Right cardiac atrium (tissue), 5 donors: ENCODE data around the gene AFAP1. TPM values are rescaled to one million over a fixed set of nuclear protein-coding genes. Genes with fewer than 3 reads are reported as not detected.

Experiments used
- ATAC-seq, 2 donors: fragments of 200-7000 bp; cut with Tn5 transposase; one replicate each; pipeline versions ENCODE4 v1.8.0 to v1.9.1; 2020; ENCODE audit warnings: moderate library complexity in 2 of 2, mild to moderate bottlenecking in 1 of 2
- DNase-seq, 3 donors: peaks; one replicate each; pipeline ENCODE4 v3.0.0-alpha.2; 2020
- H3K27ac ChIP-seq: one replicate; pipeline ENCODE4 v1.5.1; 2013; ENCODE audit warnings: mild to moderate bottlenecking, low read length, control low read depth, moderate library complexity
- H3K27me3 ChIP-seq: one replicate; pipeline ENCODE4 v1.6.1; 2013; ENCODE audit not compliant: control insufficient read depth, insufficient read depth
- H3K4me1 ChIP-seq: one replicate; pipeline ENCODE4 v1.6.1; 2013; ENCODE audit warnings: low read length; ENCODE audit not compliant: control insufficient read depth, insufficient read depth
- H3K4me3 ChIP-seq: one replicate; pipeline ENCODE4 v1.5.1; 2013; ENCODE audit warnings: low read length, control low read depth
- H3K9me3 ChIP-seq: one replicate; pipeline ENCODE4 v1.6.1; 2013; ENCODE audit warnings: low read length; ENCODE audit not compliant: control insufficient read depth
- WGBS: extraction: QIAGEN DNeasy Blood & Tissue Kit; methylation state at CpG from one replicate; pipeline ENCODE4 v1.1.7; 2013; 5-methylcytosine and 5-hydroxymethylcytosine counted together
- intact Hi-C, 4 donors: fragments of 100-400 bp; cut with DNase I; formaldehyde crosslinking; loops; one replicate each; pipeline versions ENCODE4 v1.11.0 to v1.14.0; 2022 to 2023
- polyA plus RNA-seq: library from polyadenylated mRNA; stranded (reverse); fragments of 200-250 nt; gene quantifications from one replicate; pipeline ENCODE4 v1.2.3, GENCODE V29; 2013
- total RNA-seq, 4 donors: library from RNA; stranded (reverse); fragmentation: NEBNext Ultra II Directional; extraction: Animal tissue kit (Norgen Biotek cat#: 25700); gene quantifications; one replicate each; pipeline ENCODE4 v1.2.1, GENCODE V29; 2021
- donor health status: healthy with polysubstance abuse.
- donor health status: DM: no; HTN: yes; CAD: no.
- donor health status: DM: no; HTN: no; CAD: no.
- donor health status: DM: no; HTN: yes; CAD: no; lungs with severe emphysema.
- donor health status: DM: yes; HTN: yes; CAD: no.

AFAP1 gene
- total and polyA plus RNA-seq, 5 donors, result 7.8 to 43.6 (median 25.4) TPM

DNA sequence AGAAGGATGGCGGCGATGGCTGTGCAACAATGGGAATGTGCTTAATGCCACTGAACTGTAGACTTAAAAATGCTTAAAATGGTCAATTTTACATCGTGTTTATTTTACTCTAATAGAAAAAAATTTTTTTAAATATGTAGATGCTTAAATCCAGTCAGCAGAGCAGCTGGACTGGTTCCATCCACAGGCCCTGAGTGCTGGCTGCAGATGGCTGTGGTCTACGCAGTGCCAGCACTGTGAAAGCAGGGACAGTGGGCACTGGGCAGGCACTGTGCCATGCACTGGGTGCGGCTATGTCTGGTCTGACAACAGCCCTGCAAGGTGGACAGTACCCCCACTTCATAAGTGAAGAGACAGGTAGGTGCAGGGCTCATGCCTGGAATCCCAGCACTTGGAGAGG, 175.2 kb downstream of the AFAP1 start:
- H3K4me3 ChIP-seq, result no peak overlapping the region
- no peak overlapping the region for H3K27ac ChIP-seq
- peak in 2 of 3 donors; percentile 43 to 46 for DNase-seq
- H3K27me3 ChIP-seq, result no peaks in the 10 kb centered on the region
- intact Hi-C loops, result loop anchor here in 3 of 4 donors (5.0 kb wide), 1 partner anchor 38 kb away; no protein-coding TSS in a partner anchor
- WGBS, result 90% methylated on average over 5 of the region's 5 CpGs
- ATAC-seq, result no peak
- H3K9me3 ChIP-seq, result no peaks in the 10 kb centered on the region
- H3K4me1 ChIP-seq, result no peaks in the 10 kb centered on the region

DNA sequence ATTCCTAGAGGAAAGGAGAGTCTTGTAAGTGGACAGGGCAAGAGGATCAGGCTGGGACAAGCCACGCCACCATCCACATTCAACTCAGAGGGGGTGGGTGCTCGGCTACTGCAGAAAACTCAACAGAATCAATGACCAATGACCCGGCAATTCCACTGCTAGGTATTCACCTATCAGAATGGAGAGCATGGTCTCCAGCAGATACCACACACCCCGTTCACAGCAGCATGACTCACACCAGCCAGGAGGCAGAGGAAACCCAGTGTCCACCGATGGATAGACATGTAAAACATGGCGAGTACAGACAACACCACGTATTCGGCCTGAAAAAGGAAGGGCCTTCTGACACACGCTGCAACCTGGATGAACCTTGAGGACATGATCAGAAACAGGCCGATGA, 175.9 kb downstream of the AFAP1 start:
- no peak for ATAC-seq
- intact Hi-C loops, result loop anchor here in 3 of 4 donors (5.0 kb wide), 1 partner anchor 39 kb away; no protein-coding TSS in a partner anchor
- 86% methylated on average over 10 of the region's 10 CpGs for WGBS
- Histone ChIP-seq H3K4me3 (no peak overlapping the region), H3K27ac (no peak overlapping the region), H3K9me3 (no peaks in the 10 kb centered on the region), H3K4me1 (no peaks in the 10 kb centered on the region), H3K27me3 (no peaks in the 10 kb centered on the region)
- peak in 1 of 3 donors; percentile 3 for DNase-seq

DNA sequence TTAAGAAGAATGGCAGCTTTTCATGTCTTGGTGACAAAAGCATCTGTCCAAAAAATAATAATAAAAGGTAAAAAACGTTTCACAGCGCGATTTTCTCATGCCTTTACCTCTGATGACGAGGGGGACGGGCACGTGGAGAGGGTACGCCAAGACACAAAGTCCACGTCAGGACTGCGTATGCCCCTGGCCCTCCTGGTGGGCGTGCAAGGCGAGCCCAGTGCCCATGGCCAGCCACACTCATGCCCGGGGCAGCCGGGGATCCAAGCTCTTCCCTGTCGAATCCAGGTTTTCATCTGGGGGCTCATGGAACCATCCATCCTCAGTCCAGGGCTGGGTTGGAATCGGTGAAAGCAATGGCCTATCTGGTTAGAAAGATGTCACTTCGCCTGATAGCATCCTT, 176.6 kb downstream of the AFAP1 start:
- Histone ChIP-seq H3K27ac (no peak overlapping the region), H3K4me3 (no peak overlapping the region), H3K4me1 (peaks cover 5% of the 10 kb centered on the region), H3K9me3 (no peaks in the 10 kb centered on the region), H3K27me3 (no peaks in the 10 kb centered on the region)
- intact Hi-C loops, result loop anchor here in 3 of 4 donors (5.0 kb wide), 1 partner anchor 39 kb away; no protein-coding TSS in a partner anchor
- DNase-seq (peak in 2 of 3 donors; percentile 25 to 30), ATAC-seq (no peak)
- 91% methylated on average over 16 of the region's 16 CpGs for WGBS

DNA sequence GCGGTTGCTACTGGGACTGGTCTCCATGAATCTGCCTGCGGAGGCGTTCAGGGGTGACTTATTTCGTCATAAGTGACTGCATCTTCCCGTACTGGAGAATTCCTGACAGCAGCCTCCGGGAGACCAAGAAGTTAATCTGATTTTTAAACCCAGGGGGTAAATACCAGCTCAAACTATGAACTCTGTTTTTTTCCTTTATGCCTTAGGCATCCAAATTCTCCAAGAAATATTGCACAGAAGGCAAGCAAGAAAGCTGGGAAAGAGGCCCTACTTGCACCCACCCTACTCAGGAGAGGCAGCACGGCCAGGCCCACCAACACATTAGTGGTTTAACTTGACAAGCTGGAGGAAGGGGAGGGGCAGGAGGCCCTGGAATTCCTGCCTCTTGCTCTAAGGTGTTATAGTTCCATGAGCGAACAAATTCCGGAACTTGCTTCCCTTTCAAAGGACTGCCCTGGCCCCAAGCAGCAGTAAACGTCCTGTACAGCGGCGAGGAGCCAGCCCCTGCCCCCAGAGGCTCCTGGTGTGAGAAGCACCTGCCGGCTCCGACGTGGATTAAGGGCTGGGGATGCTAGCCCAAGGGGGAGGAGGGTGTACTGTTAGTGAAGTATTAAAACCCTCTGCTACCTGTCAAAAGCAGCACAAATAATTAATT, 177.2 kb downstream of the AFAP1 start:
- no peak overlapping the region for H3K4me3 ChIP-seq
- DNase-seq (peak in 2 of 3 donors; percentile 36 to 44), ATAC-seq (no peak)
- H3K4me1 ChIP-seq, result peaks cover 5% of the 10 kb centered on the region
- no peaks in the 10 kb centered on the region for H3K27me3 ChIP-seq
- H3K27ac ChIP-seq, result no peak overlapping the region
- 84% methylated on average over 15 of the region's 15 CpGs for WGBS
- H3K9me3 ChIP-seq, result no peaks in the 10 kb centered on the region
- intact Hi-C loops, result loop anchor here in 3 of 4 donors (5.0 kb wide), 1 partner anchor 40 kb away; no protein-coding TSS in a partner anchor

DNA sequence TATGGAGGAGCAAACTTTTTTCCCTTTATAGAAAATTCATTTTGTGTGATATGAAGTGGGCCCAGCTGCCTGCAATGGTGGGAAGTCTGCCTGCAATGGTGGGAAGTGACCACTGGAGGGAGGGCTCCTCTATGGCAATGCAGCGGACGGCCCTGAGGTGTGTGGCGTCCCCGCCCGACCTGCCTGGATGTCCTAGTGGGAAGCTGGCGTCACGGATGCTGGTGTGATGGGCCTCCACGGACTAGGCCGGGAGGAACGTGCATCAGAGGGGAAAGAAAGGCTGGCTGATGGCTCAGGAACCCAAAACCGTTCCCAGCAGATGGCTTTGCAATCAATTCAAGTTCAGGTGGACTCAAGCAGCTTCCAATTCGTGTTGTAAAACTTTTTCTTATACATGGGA, 177.9 kb downstream of the AFAP1 start:
- no peaks in the 10 kb centered on the region for H3K27me3 ChIP-seq
- ATAC-seq (peak; percentile 86 to 89), DNase-seq (peak; percentile 82 to 95 (median 86))
- intact Hi-C loops, result loop anchor here in 3 of 4 donors (5.0 kb wide), 1 partner anchor 41 kb away; no protein-coding TSS in a partner anchor
- no peak overlapping the region for H3K27ac ChIP-seq
- H3K4me3 ChIP-seq, result no peak overlapping the region
- WGBS, result 23% methylated on average over 12 of the region's 12 CpGs
- no peaks in the 10 kb centered on the region for H3K9me3 ChIP-seq
- H3K4me1 ChIP-seq, result peaks cover 7% of the 10 kb centered on the region

DNA sequence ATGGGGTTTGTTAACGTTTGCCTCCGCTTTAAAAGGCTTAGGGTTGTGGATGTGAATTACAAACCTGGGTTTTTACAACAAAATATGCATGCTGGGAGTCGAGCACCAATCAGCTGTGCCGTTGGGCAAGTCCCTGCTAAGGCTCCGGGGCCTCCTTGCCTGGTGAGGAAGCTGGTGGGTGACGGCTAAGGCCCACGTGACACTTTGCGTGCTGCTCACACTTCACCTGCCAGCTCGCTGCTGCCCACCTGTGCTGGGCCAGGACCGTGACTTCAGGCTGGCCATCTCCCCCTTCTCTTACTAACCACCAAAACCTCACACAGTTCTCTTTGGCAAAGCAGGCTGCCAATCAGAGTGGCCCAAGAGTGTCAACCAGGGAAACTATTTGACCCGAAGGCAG, 178.3 kb downstream of the AFAP1 start:
- H3K4me3 ChIP-seq, result no peak overlapping the region
- no peaks in the 10 kb centered on the region for H3K9me3 ChIP-seq
- WGBS, result 84% methylated on average over 11 of the region's 11 CpGs
- no peak overlapping the region for H3K27ac ChIP-seq
- no peaks in the 10 kb centered on the region for H3K27me3 ChIP-seq
- peaks cover 7% of the 10 kb centered on the region for H3K4me1 ChIP-seq
- ATAC-seq, result no peak
- peak in 2 of 3 donors; percentile 51 to 61 for DNase-seq
- intact Hi-C loops, result loop anchor here in 3 of 4 donors (5.0 kb wide), 1 partner anchor 41 kb away; no protein-coding TSS in a partner anchor

DNA sequence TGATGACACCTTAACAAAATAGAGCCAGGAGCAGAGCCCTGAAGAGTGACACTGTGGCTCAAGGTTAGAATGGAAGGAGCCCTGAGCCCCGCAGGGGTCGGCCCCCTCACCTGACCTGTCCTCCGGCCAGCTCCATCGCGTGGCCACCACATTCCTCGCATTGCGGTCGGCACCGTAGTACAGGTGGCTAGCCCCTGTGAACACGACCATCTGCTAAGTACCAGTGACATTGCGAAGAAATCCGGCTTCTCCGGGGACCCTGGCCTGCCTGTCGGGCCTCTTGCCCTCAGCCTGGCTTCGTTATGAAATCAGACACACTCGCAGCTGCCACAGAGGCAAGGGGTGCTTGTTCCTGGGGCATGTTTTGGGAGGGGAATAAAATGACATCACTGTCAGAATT, 179.0 kb downstream of the AFAP1 start:
- no peak for ATAC-seq
- peak; percentile 15 to 44 (median 36) for DNase-seq
- H3K4me3 ChIP-seq, result no peak overlapping the region
- no peaks in the 10 kb centered on the region for H3K9me3 ChIP-seq
- H3K4me1 ChIP-seq, result peaks cover 7% of the 10 kb centered on the region
- WGBS, result 91% methylated on average over 16 of the region's 16 CpGs
- no peak overlapping the region for H3K27ac ChIP-seq
- intact Hi-C loops, result loop anchor here in 3 of 4 donors (5.0 kb wide), 1 partner anchor 42 kb away; no protein-coding TSS in a partner anchor
- no peaks in the 10 kb centered on the region for H3K27me3 ChIP-seq

DNA sequence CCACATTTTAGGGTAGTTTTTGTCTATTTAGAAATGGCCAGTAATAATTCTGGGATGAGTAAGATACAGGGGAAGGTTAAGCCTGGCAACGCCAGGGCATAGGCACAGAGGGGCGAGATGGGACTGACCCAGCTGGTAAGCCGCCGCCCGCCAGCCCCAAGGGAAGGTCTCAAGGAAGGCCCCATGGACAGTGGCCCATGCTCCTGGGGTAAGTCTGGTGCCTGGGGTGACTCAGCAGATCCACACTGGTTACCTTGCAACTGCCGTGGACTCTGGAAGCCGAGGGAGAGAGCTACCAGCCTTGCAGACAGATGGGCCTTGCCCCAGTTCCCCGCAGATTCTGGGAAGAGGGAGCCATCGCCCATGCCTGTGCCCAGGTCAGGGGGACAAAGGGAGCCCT, 179.4 kb downstream of the AFAP1 start:
- Histone ChIP-seq H3K27me3 (no peaks in the 10 kb centered on the region), H3K9me3 (no peaks in the 10 kb centered on the region), H3K27ac (no peak overlapping the region), H3K4me1 (peaks cover 7% of the 10 kb centered on the region), H3K4me3 (no peak overlapping the region)
- intact Hi-C loops, result loop anchor here in 3 of 4 donors (5.0 kb wide), 1 partner anchor 42 kb away; no protein-coding TSS in a partner anchor
- WGBS, result 85% methylated on average over 9 of the region's 9 CpGs
- peak; percentile 20 to 46 (median 36) for DNase-seq
- ATAC-seq, result no peak

DNA sequence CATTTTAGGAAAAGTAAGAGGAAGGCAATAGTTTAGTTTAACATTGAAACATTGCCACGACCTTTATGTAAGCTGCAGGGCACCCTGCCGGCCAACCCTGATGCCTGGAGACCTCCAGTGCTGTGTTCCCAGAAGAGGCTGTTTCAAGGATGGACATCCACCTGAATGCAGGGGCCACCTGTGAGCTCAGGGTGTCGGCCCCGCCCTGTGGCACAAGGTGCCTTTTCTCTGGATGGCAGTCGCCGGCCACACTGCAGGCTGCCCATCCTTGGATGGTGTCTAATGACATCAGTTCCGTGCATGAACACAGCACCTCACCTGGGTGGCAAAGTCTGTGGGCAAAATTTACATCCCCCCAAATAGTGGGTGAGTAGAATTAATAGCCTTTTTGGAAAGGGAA, 180.0 kb downstream of the AFAP1 start:
- Histone ChIP-seq H3K4me1 (peaks cover 7% of the 10 kb centered on the region), H3K27ac (no peak overlapping the region), H3K9me3 (no peaks in the 10 kb centered on the region), H3K27me3 (no peaks in the 10 kb centered on the region), H3K4me3 (no peak overlapping the region)
- no peak for ATAC-seq
- intact Hi-C loops, result loop anchor here in 3 of 4 donors (5.0 kb wide), 1 partner anchor 43 kb away; no protein-coding TSS in a partner anchor
- WGBS, result 88% methylated on average over 7 of the region's 7 CpGs
- peak; percentile 5 to 32 (median 22) for DNase-seq

DNA sequence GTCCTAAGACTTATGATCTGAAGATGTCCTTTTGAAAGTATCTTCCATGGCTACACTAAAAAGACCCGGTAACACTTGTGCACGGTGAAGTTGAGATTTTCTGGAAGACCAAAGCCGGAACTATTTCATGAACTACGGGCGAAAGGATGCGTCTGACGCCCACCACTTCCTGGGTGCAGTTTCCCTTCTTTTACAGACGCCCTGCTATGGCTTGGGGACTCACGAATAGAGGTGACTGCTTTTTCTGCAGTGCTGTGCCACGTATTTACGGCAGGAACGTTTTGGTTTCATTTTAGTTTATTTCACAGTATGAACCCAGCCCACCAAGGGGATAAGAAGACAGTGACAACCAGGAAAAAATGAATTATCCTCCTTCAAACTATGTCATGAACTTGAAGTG, 180.4 kb downstream of the AFAP1 start:
- ATAC-seq (no peak), DNase-seq (peak; percentile 5 to 34 (median 22))
- intact Hi-C loops, result no loop called here
- peaks cover 7% of the 10 kb centered on the region for H3K4me1 ChIP-seq
- H3K27me3 ChIP-seq, result no peaks in the 10 kb centered on the region
- 70% methylated on average over 12 of the region's 12 CpGs for WGBS
- no peak overlapping the region for H3K27ac ChIP-seq
- no peaks in the 10 kb centered on the region for H3K9me3 ChIP-seq
- H3K4me3 ChIP-seq, result no peak overlapping the region

DNA sequence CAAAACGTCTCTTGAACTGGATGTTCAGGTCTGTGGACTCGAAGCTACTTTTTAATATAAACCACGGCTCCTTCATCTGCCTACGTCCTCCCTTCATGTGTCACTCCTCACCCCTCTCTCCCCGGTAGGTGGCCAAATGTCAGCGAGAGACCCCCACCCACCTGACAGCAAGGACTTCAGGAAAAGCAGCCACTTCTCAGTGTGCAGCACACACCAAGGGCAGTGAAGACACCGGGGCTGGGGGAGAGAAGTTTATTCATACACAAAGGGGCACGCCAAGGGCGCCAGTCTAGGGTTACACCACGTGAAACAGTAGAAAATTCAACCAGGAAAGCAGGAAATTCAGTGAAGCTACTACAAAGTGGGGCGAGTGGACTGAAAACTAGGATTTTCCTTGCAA, 181.2 kb downstream of the AFAP1 start:
- H3K27ac ChIP-seq, result no peak overlapping the region
- H3K4me3 ChIP-seq, result no peak overlapping the region
- DNase-seq (peak; percentile 10 to 30 (median 12)), ATAC-seq (no peak)
- intact Hi-C loops, result no loop called here
- WGBS, result 91% methylated on average over 11 of the region's 11 CpGs
- H3K9me3 ChIP-seq, result no peaks in the 10 kb centered on the region
- peaks cover 7% of the 10 kb centered on the region for H3K4me1 ChIP-seq
- H3K27me3 ChIP-seq, result no peaks in the 10 kb centered on the region
